CD4-positive, CD25-positive, alpha-beta regulatory T cell (primary cell): Measurements from ENCODE around the gene FLNB. TPM values are rescaled to one million over a fixed set of nuclear protein-coding genes. Genes with fewer than 3 reads are reported as not detected.

Source experiments
- ATAC-seq, 2 donors: fragments of 150-1000 bp; cut with Tn5 transposase; one replicate each; pipeline ENCODE4 v1.10.0; 2021; ENCODE audit warnings: low read depth in 2 of 2, moderate number of reproducible peaks in 2 of 2, moderate library complexity in 1 of 2
- DNase-seq, 3 donors: peaks; one replicate each; pipeline versions ENCODE4 v3.0.0 to v3.0.0-alpha.2; 2012 to 2022; ENCODE audit warnings: mixed read lengths in 1 of 3
- H3K27ac ChIP-seq: one replicate; pipeline ENCODE4 v1.7.0; 2013; ENCODE audit warnings: mild to moderate bottlenecking, low read length; ENCODE audit not compliant: insufficient read depth, poor library complexity, severe bottlenecking
- H3K27me3 ChIP-seq: one replicate; pipeline ENCODE4 v1.7.0; 2013; ENCODE audit warnings: low read length; ENCODE audit not compliant: control insufficient read depth, insufficient read depth
- H3K36me3 ChIP-seq: one replicate; pipeline ENCODE4 v1.7.0; 2013; ENCODE audit warnings: mild to moderate bottlenecking, low read length, moderate library complexity; ENCODE audit not compliant: control insufficient read depth, insufficient read depth
- H3K4me1 ChIP-seq: 2 replicates; pipeline ENCODE4 v1.7.0; 2013; ENCODE audit warnings: mild to moderate bottlenecking, low read length; ENCODE audit not compliant: insufficient read depth, control insufficient read depth, poor library complexity, severe bottlenecking
- H3K4me3 ChIP-seq: one replicate; pipeline ENCODE4 v1.7.0; 2013; ENCODE audit warnings: low read depth, mild to moderate bottlenecking, low read length, moderate library complexity
- H3K9me3 ChIP-seq, 2 experiments: 1 replicate in 1 of 2; 2 replicates in 1 of 2; pipeline ENCODE4 v1.7.0; 2013; ENCODE audit warnings: low read length in 2 of 2, mild to moderate bottlenecking in 1 of 2, moderate library complexity in 1 of 2; ENCODE audit not compliant: control insufficient read depth in 2 of 2
- H3K27ac Mint-ChIP-seq, 3 donors: one replicate each; pipeline ENCODE4 v1.8.0; 2020 to 2022; ENCODE audit warnings: mild to moderate bottlenecking in 3 of 3, mixed read lengths in 3 of 3, moderate library complexity in 2 of 3
- H3K27me3 Mint-ChIP-seq: one replicate; pipeline ENCODE4 v1.8.0; 2022; ENCODE audit warnings: mild to moderate bottlenecking, mixed read lengths
- H3K36me3 Mint-ChIP-seq: one replicate; pipeline ENCODE4 v1.8.0; 2020; ENCODE audit warnings: mixed read lengths
- H3K4me1 Mint-ChIP-seq, 4 donors: one replicate each; pipeline ENCODE4 v1.8.0; 2020 to 2022; ENCODE audit warnings: mixed read lengths in 4 of 4, mild to moderate bottlenecking in 1 of 4
- H3K4me3 Mint-ChIP-seq, 4 donors: one replicate each; pipeline ENCODE4 v1.8.0; 2020 to 2022; ENCODE audit warnings: mild to moderate bottlenecking in 4 of 4, mixed read lengths in 4 of 4, moderate library complexity in 3 of 4
- H3K9me3 Mint-ChIP-seq, 7 donors: one replicate each; pipeline ENCODE4 v1.8.0; 2020 to 2022; ENCODE audit warnings: mixed read lengths in 7 of 7, mild to moderate bottlenecking in 3 of 7, moderate library complexity in 2 of 7
- polyA plus RNA-seq, 4 donors: library from polyadenylated mRNA; unstranded; fragments of 300-500 nt; fragmentation: Illumina TruSeq; gene quantifications; one replicate each; pipeline ENCODE4 v1.2.3, GENCODE V29; 2021
- total RNA-seq: library from RNA; stranded (reverse); gene quantifications from one replicate; pipeline ENCODE4 v1.2.3, GENCODE V29; 2022

Gene FLNB
- total and polyA plus RNA-seq, 5 donors from 2014 or later: 8.9 to 40.8 (median 14.5) TPM

DNA sequence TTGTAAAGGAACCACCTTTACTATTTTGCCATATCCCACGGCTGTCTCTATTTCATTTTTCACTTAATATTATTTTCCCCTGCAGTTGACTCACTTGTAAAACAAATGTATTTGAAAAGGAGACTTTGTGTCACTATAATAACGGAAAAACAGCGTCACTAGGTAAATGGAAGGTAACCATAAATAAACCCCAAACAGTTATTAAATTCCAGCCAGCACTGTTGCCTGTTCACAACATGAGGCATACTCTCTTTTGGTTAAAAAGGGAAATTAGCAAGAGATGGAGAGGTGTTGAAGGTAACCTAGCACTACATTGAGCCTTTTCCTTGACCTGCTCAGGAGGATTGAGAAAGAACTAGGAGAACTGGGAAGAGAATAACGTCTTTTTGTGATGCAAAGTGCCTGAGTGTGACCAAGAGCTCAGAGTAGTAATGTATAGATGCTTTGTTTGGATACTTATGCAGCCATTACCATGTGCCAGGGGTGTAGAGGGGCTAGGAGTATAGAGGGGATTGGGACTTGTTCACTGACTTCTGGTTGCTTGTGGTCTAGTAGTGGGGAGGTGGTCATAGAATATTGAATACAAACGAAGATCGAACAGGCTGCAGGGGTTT is 19.6 kb downstream of the FLNB start:
- H3K4me1 Mint-ChIP-seq: peaks cover 13 to 44% (median 26%) of the 10 kb centered on the region in 4 donors
- no peaks in the 10 kb centered on the region for H3K27me3 ChIP-seq

DNA sequence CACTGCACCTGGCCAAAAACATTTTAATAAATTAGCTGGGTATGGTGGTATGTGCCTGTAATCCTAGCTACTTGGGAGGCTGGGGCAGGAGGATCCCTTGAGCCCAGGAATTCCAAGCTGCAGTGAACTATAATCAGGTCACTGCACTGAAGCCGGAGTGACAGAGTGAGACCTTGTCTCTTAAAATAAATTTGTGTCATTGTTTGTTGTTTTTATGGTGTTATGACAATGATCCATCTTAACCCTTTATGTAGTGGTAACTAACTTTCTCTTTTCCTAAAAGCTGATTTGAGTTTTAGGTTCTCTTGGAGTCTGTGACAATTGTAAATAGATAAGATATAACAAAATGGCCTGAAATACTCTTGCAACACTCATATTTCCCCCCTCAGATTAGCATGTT is 20.7 kb downstream of the FLNB start:
- DNase-seq (no peak), ATAC-seq (no peak)
- no peaks in the 10 kb centered on the region for H3K27me3 ChIP-seq
- H3K4me1 Mint-ChIP-seq: peaks cover 13 to 46% (median 25%) of the 10 kb centered on the region in 4 donors
- peaks cover 0 to 1% (median 0%) of the 10 kb centered on the region in 7 donors for H3K9me3 Mint-ChIP-seq
- no peaks in the 10 kb centered on the region for H3K9me3 ChIP-seq
- H3K27me3 Mint-ChIP-seq: no peaks in the 10 kb centered on the region
- H3K27ac ChIP-seq: no peak overlapping the region
- H3K36me3 ChIP-seq: no peaks in the 10 kb centered on the region
- peaks cover 8% of the 10 kb centered on the region for H3K36me3 Mint-ChIP-seq
- H3K4me3 Mint-ChIP-seq: no peak overlapping the region
- no peak overlapping the region for H3K4me3 ChIP-seq
- no peaks in the 10 kb centered on the region for H3K4me1 ChIP-seq
- peak overlapping the region in 1 of 3 donors; percentile 58 for H3K27ac Mint-ChIP-seq

More for the DNA sequence above, 19.6 kb downstream of the FLNB start:
- no peaks in the 10 kb centered on the region for H3K36me3 ChIP-seq
- no peak overlapping the region for H3K4me3 ChIP-seq
- Mint-ChIP-seq H3K27ac (peak overlapping the region; percentile 3 to 60 (median 56)), H3K36me3 (peaks cover 3% of the 10 kb centered on the region), H3K27me3 (no peaks in the 10 kb centered on the region), H3K9me3 (no peaks in the 10 kb centered on the region), H3K4me3 (no peak overlapping the region)
- ATAC-seq (no peak), DNase-seq (no peak)
- no peaks in the 10 kb centered on the region for H3K9me3 ChIP-seq
- H3K27ac ChIP-seq: no peak overlapping the region
- H3K4me1 ChIP-seq: no peaks in the 10 kb centered on the region

DNA sequence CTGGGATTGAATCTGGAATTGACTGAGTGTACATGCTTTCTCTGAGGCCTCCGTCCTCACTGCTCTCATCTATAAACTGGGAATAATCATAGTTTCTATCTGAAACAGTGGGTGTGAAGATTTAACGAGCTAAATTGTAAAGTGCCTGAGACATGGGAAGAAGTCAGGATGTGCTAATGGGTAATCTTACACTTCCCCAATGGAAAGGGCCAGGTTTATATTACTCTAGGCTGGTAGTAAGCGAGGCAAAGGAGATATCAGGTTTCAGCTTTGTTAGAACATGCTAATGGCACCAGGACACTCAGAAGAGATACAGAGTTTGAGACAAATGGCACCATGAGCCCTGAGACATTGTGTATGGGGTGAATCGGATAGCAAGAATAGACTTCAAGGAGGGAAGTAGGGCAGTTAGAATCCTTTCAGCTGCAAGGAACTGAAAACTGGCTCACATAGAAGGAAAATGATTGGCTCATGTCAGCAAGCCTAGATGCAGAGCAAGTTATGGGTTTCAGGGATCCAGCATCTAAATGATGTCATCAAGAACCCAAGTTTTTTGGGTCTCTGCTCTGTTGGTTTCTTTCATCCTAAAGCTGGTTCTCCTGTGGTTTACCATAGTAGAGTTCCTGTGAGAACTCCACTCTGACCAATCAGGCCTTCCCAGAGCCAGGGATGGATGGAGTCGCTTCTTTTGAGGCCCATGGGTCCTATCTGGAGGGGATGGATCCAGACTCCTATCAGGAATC is 21.8 kb downstream of the FLNB start:
- Histone ChIP-seq H3K4me1 (peaks cover 5% of the 10 kb centered on the region), H3K27ac (no peak overlapping the region), H3K36me3 (no peaks in the 10 kb centered on the region), H3K4me3 (no peak overlapping the region), H3K9me3 (no peaks in the 10 kb centered on the region), H3K27me3 (no peaks in the 10 kb centered on the region)
- Mint-ChIP-seq H3K4me1 (peaks cover 16 to 51% (median 31%) of the 10 kb centered on the region in 4 donors), H3K36me3 (peaks cover 8% of the 10 kb centered on the region), H3K4me3 (no peak overlapping the region), H3K27me3 (no peaks in the 10 kb centered on the region), H3K9me3 (peaks cover 0 to 1% (median 0%) of the 10 kb centered on the region in 7 donors), H3K27ac (peak overlapping the region in 2 of 3 donors; percentile 29 to 49)
- no peak for DNase-seq
- ATAC-seq: no peak

DNA sequence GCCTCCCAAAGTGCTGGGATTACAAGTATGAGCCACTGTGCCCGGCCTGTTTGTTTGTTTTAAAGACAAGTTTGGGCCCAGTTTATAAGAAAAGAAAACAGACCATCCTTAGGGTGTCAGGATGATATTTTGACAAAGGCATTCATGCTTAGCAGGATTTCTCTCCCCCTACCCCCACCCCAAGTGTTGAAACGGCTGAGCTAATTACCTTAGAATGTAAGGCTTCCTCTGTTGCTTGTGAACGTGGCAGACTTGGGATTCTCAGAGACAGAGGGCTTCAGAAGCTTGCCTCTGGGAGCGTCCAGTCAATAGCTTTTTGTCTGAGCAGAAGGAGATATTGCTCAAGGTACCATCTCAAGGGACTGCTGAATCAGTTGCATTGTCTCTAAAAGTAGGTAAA is 24.0 kb downstream of the FLNB start:
- H3K27me3 ChIP-seq: no peaks in the 10 kb centered on the region
- Mint-ChIP-seq H3K27ac (peak overlapping the region in 2 of 3 donors; percentile 52 to 79), H3K36me3 (peaks cover 8% of the 10 kb centered on the region), H3K9me3 (peaks cover 0 to 1% (median 0%) of the 10 kb centered on the region in 7 donors), H3K27me3 (no peaks in the 10 kb centered on the region), H3K4me1 (peaks cover 21 to 58% (median 41%) of the 10 kb centered on the region in 4 donors), H3K4me3 (no peak overlapping the region)
- H3K27ac ChIP-seq: no peak overlapping the region
- ATAC-seq: no peak
- no peaks in the 10 kb centered on the region for H3K36me3 ChIP-seq
- DNase-seq: no peak
- no peaks in the 10 kb centered on the region for H3K9me3 ChIP-seq
- H3K4me1 ChIP-seq: peaks cover 19% of the 10 kb centered on the region
- H3K4me3 ChIP-seq: no peak overlapping the region

DNA sequence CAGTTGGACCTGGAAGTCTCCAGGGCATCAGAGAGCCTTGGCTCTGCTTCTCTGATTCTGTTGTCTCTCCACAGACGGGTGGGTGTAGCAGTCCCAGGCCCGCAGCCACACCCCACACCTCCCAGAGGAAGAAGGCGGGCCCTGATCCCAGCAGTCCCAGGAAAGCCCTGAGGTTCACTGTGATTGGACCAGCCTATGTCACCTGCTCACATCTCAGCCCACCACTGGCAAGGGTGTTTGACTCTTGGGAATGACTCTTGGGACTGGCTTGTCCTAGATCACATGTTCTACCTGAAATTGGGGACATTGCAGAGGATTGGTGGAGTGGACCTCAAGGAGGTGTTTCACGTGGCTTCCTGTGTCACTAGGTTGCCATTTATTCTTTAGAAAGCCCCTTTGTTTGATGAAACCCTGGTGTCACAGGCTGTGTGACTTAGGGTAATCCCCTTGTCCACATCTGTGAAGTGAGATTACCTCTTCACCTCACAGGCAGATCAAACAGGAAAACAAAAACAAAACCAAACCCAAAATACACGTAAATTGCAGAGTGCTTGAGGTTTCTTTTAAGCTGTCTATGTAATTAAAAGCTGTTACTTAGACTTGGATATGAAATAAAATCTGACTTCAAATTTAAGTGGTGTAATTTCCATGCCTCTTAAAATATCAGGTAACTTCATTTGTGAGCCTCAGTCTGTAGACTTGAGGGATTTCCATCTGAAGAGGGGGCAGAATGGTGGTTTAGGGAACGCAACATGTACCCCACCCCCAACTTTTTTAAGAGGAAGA is 26.7 kb downstream of the FLNB start:
- peaks cover 0 to 1% (median 0%) of the 10 kb centered on the region in 7 donors for H3K9me3 Mint-ChIP-seq
- Histone ChIP-seq H3K9me3 (no peaks in the 10 kb centered on the region), H3K27ac (peak overlapping the region; percentile 79), H3K4me3 (peak overlapping the region; percentile 52), H3K4me1 (peaks cover 24% of the 10 kb centered on the region), H3K27me3 (no peaks in the 10 kb centered on the region), H3K36me3 (no peaks in the 10 kb centered on the region)
- peaks cover 5% of the 10 kb centered on the region for H3K36me3 Mint-ChIP-seq
- H3K4me1 Mint-ChIP-seq: peaks cover 16 to 65% (median 46%) of the 10 kb centered on the region in 4 donors
- ATAC-seq (peak; percentile 88 to 93), DNase-seq (peak; percentile 30 to 84 (median 72))
- H3K27ac Mint-ChIP-seq: peak overlapping the region; percentile 83 to 95 (median 94)
- no peaks in the 10 kb centered on the region for H3K27me3 Mint-ChIP-seq
- peak overlapping the region in 3 of 4 donors; percentile 30 to 69 (median 56) for H3K4me3 Mint-ChIP-seq

DNA sequence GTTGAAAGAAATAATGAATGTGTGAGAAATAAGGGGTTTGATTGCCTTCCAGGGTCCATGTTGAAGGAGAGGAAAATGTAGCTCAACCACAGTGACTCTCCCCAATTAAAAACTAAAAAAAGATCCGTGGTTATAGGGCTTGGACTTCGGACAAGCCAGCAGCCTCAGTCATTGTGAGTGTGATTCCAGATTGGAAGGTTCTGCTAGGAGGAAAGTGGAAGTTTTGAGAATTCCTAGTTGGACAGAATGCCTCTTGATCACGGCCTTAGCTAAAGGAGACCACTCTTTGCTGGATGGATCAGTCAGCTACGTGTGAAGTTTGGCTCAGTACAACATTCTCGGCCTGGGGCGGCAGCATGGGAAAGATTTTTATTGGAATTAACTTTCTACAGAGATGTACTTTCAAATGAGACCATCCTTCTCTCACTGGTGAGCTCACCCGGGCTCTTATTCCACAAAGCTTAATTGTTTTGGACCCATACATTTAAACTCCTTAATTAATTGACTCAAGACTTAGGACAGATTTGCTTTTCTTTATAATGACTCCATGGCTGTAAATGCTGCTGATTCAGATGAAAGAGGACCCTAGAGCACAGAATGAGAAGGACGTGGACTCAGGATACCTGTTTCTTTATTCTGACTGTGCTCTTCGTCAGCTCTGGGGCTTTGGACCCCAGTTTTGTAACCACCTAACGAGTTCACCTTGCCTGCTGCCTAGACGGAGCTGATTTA is 27.5 kb downstream of the FLNB start:
- H3K4me1 ChIP-seq: peaks cover 24% of the 10 kb centered on the region
- Mint-ChIP-seq H3K27ac (peak overlapping the region; percentile 83 to 95 (median 94)), H3K4me3 (peak overlapping the region in 3 of 4 donors; percentile 30 to 69 (median 56)), H3K36me3 (peaks cover 5% of the 10 kb centered on the region), H3K27me3 (no peaks in the 10 kb centered on the region), H3K9me3 (peaks cover 0 to 1% (median 0%) of the 10 kb centered on the region in 7 donors), H3K4me1 (peaks cover 13 to 69% (median 47%) of the 10 kb centered on the region in 4 donors)
- DNase-seq (no peak), ATAC-seq (no peak)
- H3K36me3 ChIP-seq: no peaks in the 10 kb centered on the region
- no peaks in the 10 kb centered on the region for H3K9me3 ChIP-seq
- H3K4me3 ChIP-seq: peak overlapping the region; percentile 52
- no peaks in the 10 kb centered on the region for H3K27me3 ChIP-seq
- H3K27ac ChIP-seq: peak overlapping the region; percentile 79
